Measurements from ENCODE around the gene CLIC3.

- TF ChIP-seq EZH2 (IDR thresholded peaks at IDR 0.05) (no peak), FOXP2 (optimal IDR thresholded peaks at IDR 0.05; ENCODE audit: control extremely low read depth, extremely low read length, insufficient read depth) (no peak), POLR2AphosphoS5 (IDR thresholded peaks at IDR 0.05; ENCODE audit: borderline replicate concordance, low read depth, low read length) (no peak)
Observed at GRCh38 chr9:136952876-136953770, 43.2 kb downstream of the CLIC3 start.

Data from SK-N-MC (cell line).